Activated effector memory CD4-positive, alpha-beta T cell treated with Interleukin-2 at 50 U/mL for 16 hours (primary cell): Measurements from ENCODE around the gene ABL1.

Experiments
- DNase-seq: peaks from one replicate; pipeline ENCODE4 v3.0.0-alpha.2; 2020

Gene ABL1

GRCh38 chr9:130892477-130893304 lies 57.6 kb downstream of the ABL1 start:
- no peak for DNase-seq

GRCh38 chr9:130893341-130894101 lies 58.5 kb downstream of the ABL1 start:
- no peak for DNase-seq

GRCh38 chr9:130894546-130894945 lies 59.5 kb downstream of the ABL1 start:
- DNase-seq: no peak

- DNase-seq: no peak
Observed at GRCh38 chr9:130895038-130895437, 60.0 kb downstream of the ABL1 start.

GRCh38 chr9:130895481-130896232 lies 60.6 kb downstream of the ABL1 start:
- DNase-seq: no peak

GRCh38 chr9:130896233-130897014 lies 61.4 kb downstream of the ABL1 start, which contains the start of gene QRFP:
Gene QRFP, minus strand, starts transcription at chr9:130896812. Its CDS starts 2,974 bp downstream, at chr9:130893838.
- no peak for DNase-seq

- DNase-seq: no peak
Observed at GRCh38 chr9:130897105-130897751, 62.2 kb downstream of the ABL1 start.

- DNase-seq: no peak
Observed at GRCh38 chr9:130897848-130898551, 62.9 kb downstream of the ABL1 start.

GRCh38 chr9:130898552-130898852 lies 63.4 kb downstream of the ABL1 start:
- DNase-seq: no peak

GRCh38 chr9:130899051-130899748 lies 64.1 kb downstream of the ABL1 start:
- DNase-seq: no peak

- no peak for DNase-seq
Observed at GRCh38 chr9:130900701-130901497, 65.8 kb downstream of the ABL1 start.

- DNase-seq: no peak
Observed at GRCh38 chr9:130901498-130902203, 66.6 kb downstream of the ABL1 start.

GRCh38 chr9:130902204-130903185 lies 67.4 kb downstream of the ABL1 start:
- no peak for DNase-seq

GRCh38 chr9:130903194-130904069 lies 68.4 kb downstream of the ABL1 start:
- no peak for DNase-seq

- DNase-seq: no peak
Observed at GRCh38 chr9:130904070-130905044, 69.3 kb downstream of the ABL1 start.
